CD14-positive monocyte (primary cell): ENCODE data around the gene PLK5. TPM values are rescaled to one million over a fixed set of nuclear protein-coding genes. Genes with fewer than 3 reads are reported as not detected.

ENCODE experiments used
- DNase-seq, 3 donors: peaks; one replicate each; pipeline ENCODE4 v3.0.0-alpha.2; 2011 to 2022
- H2AFZ ChIP-seq: 2 replicates; pipeline ENCODE4 v1.6.0; 2012; ENCODE audit warnings: mild to moderate bottlenecking, low read depth, low read length, inconsistent platforms; ENCODE audit not compliant: insufficient read depth, poor library complexity, severe bottlenecking
- H3K27ac ChIP-seq, 2 donors: 1 replicate in 1 of 2; 2 replicates in 1 of 2; pipeline ENCODE4 v1.5.1; 2012 to 2013; ENCODE audit warnings: low read length in 2 of 2, control low read depth in 1 of 2, inconsistent platforms in 1 of 2, low read depth in 1 of 2, mild to moderate bottlenecking in 1 of 2
- H3K27me3 ChIP-seq, 2 donors: one replicate each; pipeline versions ENCODE4 v1.6.0 to v1.6.1; 2011 to 2013; ENCODE audit warnings: low read length in 2 of 2; ENCODE audit not compliant: control insufficient read depth in 2 of 2, insufficient read depth in 2 of 2
- H3K36me3 ChIP-seq, 2 donors: replicated peaks in 1 of 2; 1 replicate in 1 of 2; 2 replicates in 1 of 2; pipeline versions ENCODE4 v1.5.1 to v1.6.1; 2012 to 2013; ENCODE audit warnings: low read length in 2 of 2, control low read depth in 1 of 2, inconsistent platforms in 1 of 2, mild to moderate bottlenecking in 1 of 2; ENCODE audit not compliant: insufficient read depth in 2 of 2, control insufficient read depth in 1 of 2
- H3K4me1 ChIP-seq, 2 donors: 1 replicate in 1 of 2; 2 replicates in 1 of 2; pipeline versions ENCODE4 v1.5.1 to v1.6.1; 2012 to 2013; ENCODE audit warnings: low read length in 2 of 2, control low read depth in 1 of 2, inconsistent platforms in 1 of 2, mild to moderate bottlenecking in 1 of 2, moderate library complexity in 1 of 2; ENCODE audit not compliant: insufficient read depth in 2 of 2, control insufficient read depth in 1 of 2
- H3K4me2 ChIP-seq: replicated peaks from 2 replicates; pipeline ENCODE3; 2012; ENCODE audit warnings: low read length, moderate library complexity, mild to moderate bottlenecking; ENCODE audit not compliant: poor library complexity, severe bottlenecking; ENCODE audit errors: extremely low read depth
- H3K4me3 ChIP-seq, 3 experiments: fragments of 200-600 bp in 1 of 3; sonication (generic) in 1 of 3; replicated peaks in 1 of 3; 1 replicate in 2 of 3; 2 replicates in 1 of 3; pipeline ENCODE4 v1.5.1; 2011 to 2013; ENCODE audit warnings: low read length in 3 of 3, mild to moderate bottlenecking in 3 of 3, control low read depth in 2 of 3, low read depth in 2 of 3, inconsistent platforms in 1 of 3, moderate library complexity in 1 of 3
- H3K79me2 ChIP-seq: 2 replicates; pipeline ENCODE4 v1.6.0; 2012; ENCODE audit warnings: mild to moderate bottlenecking, control low read depth, inconsistent platforms, low read length, moderate library complexity; ENCODE audit not compliant: insufficient read depth
- H3K9ac ChIP-seq: 2 replicates; pipeline ENCODE4 v1.6.0; 2017; ENCODE audit warnings: low read length, mild to moderate bottlenecking; ENCODE audit not compliant: insufficient read depth, poor library complexity, severe bottlenecking
- H3K9me3 ChIP-seq, 2 donors: replicated peaks in 1 of 2; 1 replicate in 1 of 2; 2 replicates in 1 of 2; pipeline versions ENCODE4 v1.5.1 to v1.6.1; 2012 to 2013; ENCODE audit warnings: low read length in 2 of 2, control low read depth in 1 of 2; ENCODE audit not compliant: control insufficient read depth in 1 of 2, insufficient read depth in 1 of 2
- H4K20me1 ChIP-seq: 2 replicates; pipeline ENCODE4 v1.6.0; 2012; ENCODE audit warnings: mild to moderate bottlenecking, low read length, control low read depth, moderate library complexity; ENCODE audit not compliant: insufficient read depth
- H3K27ac Mint-ChIP-seq, 7 donors: one replicate each; pipeline ENCODE4 v1.8.0; 2020; ENCODE audit warnings: mild to moderate bottlenecking in 7 of 7, mixed read lengths in 7 of 7, moderate library complexity in 6 of 7, inconsistent platforms in 2 of 7
- H3K27me3 Mint-ChIP-seq, 3 donors: one replicate each; pipeline ENCODE4 v1.8.0; 2021 to 2022; ENCODE audit warnings: low read depth in 3 of 3, mild to moderate bottlenecking in 3 of 3, mixed read lengths in 3 of 3, moderate library complexity in 3 of 3, inconsistent platforms in 1 of 3
- H3K36me3 Mint-ChIP-seq, 2 donors: one replicate each; pipeline ENCODE4 v1.8.0; 2020; ENCODE audit warnings: mixed read lengths in 2 of 2, inconsistent platforms in 1 of 2, mild to moderate bottlenecking in 1 of 2
- H3K4me1 Mint-ChIP-seq: one replicate; pipeline ENCODE4 v1.8.0; 2020; ENCODE audit warnings: mild to moderate bottlenecking, mixed read lengths
- H3K4me3 Mint-ChIP-seq, 2 donors: one replicate each; pipeline ENCODE4 v1.8.0; 2020; ENCODE audit warnings: mild to moderate bottlenecking in 2 of 2, mixed read lengths in 2 of 2, moderate library complexity in 1 of 2
- H3K9me3 Mint-ChIP-seq, 7 donors: one replicate each; pipeline ENCODE4 v1.8.0; 2020 to 2022; ENCODE audit warnings: mixed read lengths in 7 of 7, mild to moderate bottlenecking in 6 of 7, moderate library complexity in 6 of 7, inconsistent platforms in 2 of 7
- CTCF ChIP-seq: fragments of 200-600 bp; IDR thresholded peaks from one replicate; pipeline ENCODE4 v1.8.0; 2022; ENCODE audit warnings: antibody characterized with exemption, mild to moderate bottlenecking
- WGBS: methylation state at CpG from one replicate; pipeline ENCODE4 v1.1.5; 2013; ENCODE audit warnings: missing lambda C conversion rate; ENCODE audit not compliant: insufficient coverage; 5-methylcytosine and 5-hydroxymethylcytosine counted together
- intact Hi-C, 2 donors: fragments of 100-400 bp; cut with micrococcal nuclease; formaldehyde crosslinking; loops; one replicate each; pipeline versions ENCODE4 v1.15.0 to v1.15.1; 2023
- polyA plus RNA-seq, 3 donors: library from polyadenylated mRNA; depleted of rRNA in 1 of 3; unstranded in 2 of 3; stranded (reverse) in 1 of 3; fragments of 300-500 nt in 2 of 3; fragments of >200 nt in 1 of 3; fragmentation: Illumina TruSeq in 2 of 3; gene quantifications; 1 replicate in 2 of 3; 2 replicates in 1 of 3; pipeline ENCODE4 v1.2.3, GENCODE V29; 2012 to 2021

Gene PLK5
- polyA plus RNA-seq, 3 donors: not detected

- no peak overlapping the region for H3K27ac ChIP-seq
- H3K27me3 ChIP-seq: peaks cover 2 to 49% of the 10 kb centered on the region in 2 donors
- H3K9ac ChIP-seq: peak overlapping the region; percentile 15
- Mint-ChIP-seq H3K9me3 (peaks cover 8 to 20% (median 18%) of the 10 kb centered on the region in 7 donors), H3K4me1 (peaks cover 8% of the 10 kb centered on the region), H3K27ac (no peak overlapping the region), H3K27me3 (peaks cover 38 to 78% (median 63%) of the 10 kb centered on the region in 3 donors), H3K36me3 (peaks cover under 1 to 2% of the 10 kb centered on the region in 2 donors), H3K4me3 (no peak overlapping the region)
- H3K9me3 ChIP-seq: peaks cover 12 to 14% of the 10 kb centered on the region in 2 donors
- H2AFZ ChIP-seq: no peak overlapping the region
- intact Hi-C loops: loop anchor here in 1 of 2 donors (10.0 kb wide), 1 partner anchor 69 kb away; no protein-coding TSS in a partner anchor
- no peaks in the 10 kb centered on the region for H3K36me3 ChIP-seq
- H3K4me1 ChIP-seq: peaks cover 4 to 11% of the 10 kb centered on the region in 2 donors
- peak overlapping the region; percentile 49 for H3K4me2 ChIP-seq
- H3K79me2 ChIP-seq: no peaks in the 10 kb centered on the region
- WGBS: 13% methylated on average over 38 of the region's 52 CpGs
- peak; percentile 34 to 50 (median 49) for DNase-seq
- TF ChIP-seq CTCF: peak; percentile 78
- H4K20me1 ChIP-seq: no peaks in the 10 kb centered on the region
- H3K4me3 ChIP-seq: no peak overlapping the region
Measured at GRCh38 chr19:1513499-1514294, 10.2 kb upstream of the PLK5 start.

DNA sequence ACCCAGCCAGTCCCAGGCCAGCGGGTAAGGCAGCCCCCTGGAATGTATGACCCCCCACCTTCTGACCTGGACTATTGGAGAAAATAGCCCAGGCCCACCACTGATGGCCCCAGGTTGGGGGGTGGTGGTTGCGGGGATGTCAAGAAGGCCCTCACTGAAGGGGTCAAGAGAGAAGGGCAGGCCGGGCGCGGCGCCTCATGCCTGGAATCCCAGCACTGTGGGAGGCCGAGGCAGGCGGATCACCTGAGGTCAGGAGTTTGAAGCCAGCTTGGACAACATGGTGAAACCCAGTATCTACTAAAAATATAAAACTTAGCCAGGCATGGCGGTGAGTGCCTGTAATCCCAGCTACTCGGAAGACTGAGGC is 9.6 kb upstream of the PLK5 start:
- Mint-ChIP-seq H3K4me1 (peaks cover 8% of the 10 kb centered on the region), H3K36me3 (peaks cover 0 to 2% of the 10 kb centered on the region in 2 donors), H3K27ac (no peak overlapping the region), H3K4me3 (no peak overlapping the region), H3K27me3 (peaks cover 35 to 78% (median 59%) of the 10 kb centered on the region in 3 donors), H3K9me3 (peaks cover 7 to 19% (median 16%) of the 10 kb centered on the region in 7 donors)
- Histone ChIP-seq H3K9me3 (peaks cover 9 to 14% of the 10 kb centered on the region in 2 donors), H3K4me3 (no peak overlapping the region), H2AFZ (no peak overlapping the region), H3K27ac (no peak overlapping the region), H4K20me1 (no peaks in the 10 kb centered on the region), H3K79me2 (no peaks in the 10 kb centered on the region), H3K4me2 (no peak overlapping the region), H3K36me3 (no peaks in the 10 kb centered on the region), H3K27me3 (peaks cover 2 to 46% of the 10 kb centered on the region in 2 donors), H3K4me1 (peaks cover 4 to 11% of the 10 kb centered on the region in 2 donors), H3K9ac (no peak overlapping the region)
- WGBS: 87% methylated on average over 3 of the region's 10 CpGs
- no peak for TF ChIP-seq CTCF
- no peak for DNase-seq
- intact Hi-C loops: loop anchor here in 1 of 2 donors (10.0 kb wide), 1 partner anchor 69 kb away; no protein-coding TSS in a partner anchor
